Effector memory CD4-positive, alpha-beta T cell (primary cell): ENCODE data around the gene RNF13.

Experiments used
- DNase-seq, 3 donors: peaks; one replicate each; pipeline ENCODE4 v3.0.0-alpha.2; 2020
- H3K27ac ChIP-seq: 2 replicates; pipeline ENCODE4 v1.7.0; 2013; ENCODE audit warnings: mild to moderate bottlenecking, low read length, moderate library complexity; ENCODE audit not compliant: insufficient read depth, poor library complexity, severe bottlenecking
- H3K27me3 ChIP-seq: replicated peaks from 2 replicates; pipeline ENCODE4 v1.7.0; 2013; ENCODE audit warnings: mild to moderate bottlenecking, low read length; ENCODE audit not compliant: insufficient read depth, control insufficient read depth, poor library complexity, severe bottlenecking
- H3K36me3 ChIP-seq: 2 replicates; pipeline ENCODE4 v1.7.0; 2013; ENCODE audit warnings: mild to moderate bottlenecking, low read length, moderate library complexity; ENCODE audit not compliant: control insufficient read depth, insufficient read depth
- H3K4me1 ChIP-seq: 2 replicates; pipeline ENCODE4 v1.7.0; 2013; ENCODE audit warnings: low read length, mild to moderate bottlenecking; ENCODE audit not compliant: control insufficient read depth, insufficient read depth, poor library complexity, severe bottlenecking
- H3K4me3 ChIP-seq: 2 replicates; pipeline ENCODE4 v1.7.0; 2013; ENCODE audit warnings: low read length, low read depth, mild to moderate bottlenecking; ENCODE audit not compliant: insufficient read depth, poor library complexity, severe bottlenecking
- H3K9me3 ChIP-seq: 2 replicates; pipeline ENCODE4 v1.7.0; 2013; ENCODE audit warnings: mild to moderate bottlenecking, low read length, moderate library complexity; ENCODE audit not compliant: control insufficient read depth

RNF13 gene

GRCh38 chr3:149776170-149776569 lies 36.8 kb upstream of the RNF13 start:
- Histone ChIP-seq H3K27me3 (no peaks in the 10 kb centered on the region), H3K4me1 (no peaks in the 10 kb centered on the region), H3K27ac (no peak overlapping the region), H3K9me3 (no peaks in the 10 kb centered on the region), H3K36me3 (no peaks in the 10 kb centered on the region), H3K4me3 (no peak overlapping the region)
- DNase-seq: no peak

GRCh38 chr3:149777414-149778214 lies 35.4 kb upstream of the RNF13 start:
- H3K9me3 ChIP-seq: no peaks in the 10 kb centered on the region
- no peak for DNase-seq
- no peaks in the 10 kb centered on the region for H3K4me1 ChIP-seq
- H3K4me3 ChIP-seq: no peak overlapping the region
- H3K27me3 ChIP-seq: no peaks in the 10 kb centered on the region
- no peak overlapping the region for H3K27ac ChIP-seq
- H3K36me3 ChIP-seq: no peaks in the 10 kb centered on the region

GRCh38 chr3:149781211-149781610 lies 31.8 kb upstream of the RNF13 start:
- no peak overlapping the region for H3K4me3 ChIP-seq
- H3K4me1 ChIP-seq: no peaks in the 10 kb centered on the region
- H3K36me3 ChIP-seq: no peaks in the 10 kb centered on the region
- H3K27ac ChIP-seq: no peak overlapping the region
- no peak for DNase-seq
- no peaks in the 10 kb centered on the region for H3K27me3 ChIP-seq
- no peaks in the 10 kb centered on the region for H3K9me3 ChIP-seq

- H3K4me3 ChIP-seq: no peak overlapping the region
- DNase-seq: no peak
- no peak overlapping the region for H3K27ac ChIP-seq
- H3K27me3 ChIP-seq: no peaks in the 10 kb centered on the region
- no peaks in the 10 kb centered on the region for H3K4me1 ChIP-seq
- H3K9me3 ChIP-seq: no peaks in the 10 kb centered on the region
- H3K36me3 ChIP-seq: no peaks in the 10 kb centered on the region
These were observed 31.3 kb upstream of the RNF13 start for GRCh38 chr3:149781741-149782140.

GRCh38 chr3:149783576-149783975 lies 29.4 kb upstream of the RNF13 start:
- DNase-seq: no peak
- no peaks in the 10 kb centered on the region for H3K4me1 ChIP-seq
- no peak overlapping the region for H3K4me3 ChIP-seq
- no peaks in the 10 kb centered on the region for H3K9me3 ChIP-seq
- H3K36me3 ChIP-seq: no peaks in the 10 kb centered on the region
- no peak overlapping the region for H3K27ac ChIP-seq
- H3K27me3 ChIP-seq: no peaks in the 10 kb centered on the region

GRCh38 chr3:149784064-149784704 lies 28.8 kb upstream of the RNF13 start:
- DNase-seq: no peak
- Histone ChIP-seq H3K27ac (no peak overlapping the region), H3K27me3 (no peaks in the 10 kb centered on the region), H3K36me3 (no peaks in the 10 kb centered on the region), H3K4me1 (no peaks in the 10 kb centered on the region), H3K9me3 (no peaks in the 10 kb centered on the region), H3K4me3 (no peak overlapping the region)

GRCh38 chr3:149790268-149790667 lies 22.7 kb upstream of the RNF13 start:
- Histone ChIP-seq H3K36me3 (no peaks in the 10 kb centered on the region), H3K27ac (no peak overlapping the region), H3K4me3 (no peak overlapping the region), H3K4me1 (no peaks in the 10 kb centered on the region), H3K27me3 (peaks cover 5% of the 10 kb centered on the region), H3K9me3 (no peaks in the 10 kb centered on the region)
- no peak for DNase-seq

- no peaks in the 10 kb centered on the region for H3K36me3 ChIP-seq
- H3K4me3 ChIP-seq: no peak overlapping the region
- H3K4me1 ChIP-seq: no peaks in the 10 kb centered on the region
- peaks cover 5% of the 10 kb centered on the region for H3K27me3 ChIP-seq
- no peaks in the 10 kb centered on the region for H3K9me3 ChIP-seq
- H3K27ac ChIP-seq: no peak overlapping the region
- DNase-seq: no peak
These were observed 22.3 kb upstream of the RNF13 start for GRCh38 chr3:149790698-149791097.

GRCh38 chr3:149792452-149793270 lies 20.4 kb upstream of the RNF13 start, which contains the start of gene ANKUB1:
Gene ANKUB1 (minus strand): TSS chr3:149792554. CDS start chr3:149792366, 188 bp downstream.
- Histone ChIP-seq H3K27me3 (peaks cover 5% of the 10 kb centered on the region), H3K27ac (no peak within 1 kb of the TSS), H3K4me3 (no peak within 1 kb of the TSS), H3K4me1 (no peaks in the 10 kb centered on the region), H3K36me3 (no peaks in the 10 kb centered on the region), H3K9me3 (no peaks in the 10 kb centered on the region)
- DNase-seq: no peak

GRCh38 chr3:149796026-149796425 lies 17.0 kb upstream of the RNF13 start:
- no peak overlapping the region for H3K27ac ChIP-seq
- no peaks in the 10 kb centered on the region for H3K27me3 ChIP-seq
- no peaks in the 10 kb centered on the region for H3K4me1 ChIP-seq
- no peaks in the 10 kb centered on the region for H3K36me3 ChIP-seq
- no peak for DNase-seq
- H3K4me3 ChIP-seq: no peak overlapping the region
- H3K9me3 ChIP-seq: no peaks in the 10 kb centered on the region
